GM12873 (cell line): ENCODE results near the gene CNFN.
A peak's percentile ranks its signal among the peaks of the same experiment; 100 is the strongest.

Source experiments
- CTCF ChIP-seq: IDR thresholded peaks from 2 replicates; pipeline ENCODE4 v1.5.1; 2012; ENCODE audit warnings: low read depth, mild to moderate bottlenecking, moderate library complexity, low read length, control low read depth; ENCODE audit not compliant: insufficient read depth; ENCODE audit errors: missing control alignments

CNFN gene

GRCh38 chr19:42348211-42348610 lies 41.9 kb downstream of the CNFN start:
- TF ChIP-seq CTCF = no peak

DNA sequence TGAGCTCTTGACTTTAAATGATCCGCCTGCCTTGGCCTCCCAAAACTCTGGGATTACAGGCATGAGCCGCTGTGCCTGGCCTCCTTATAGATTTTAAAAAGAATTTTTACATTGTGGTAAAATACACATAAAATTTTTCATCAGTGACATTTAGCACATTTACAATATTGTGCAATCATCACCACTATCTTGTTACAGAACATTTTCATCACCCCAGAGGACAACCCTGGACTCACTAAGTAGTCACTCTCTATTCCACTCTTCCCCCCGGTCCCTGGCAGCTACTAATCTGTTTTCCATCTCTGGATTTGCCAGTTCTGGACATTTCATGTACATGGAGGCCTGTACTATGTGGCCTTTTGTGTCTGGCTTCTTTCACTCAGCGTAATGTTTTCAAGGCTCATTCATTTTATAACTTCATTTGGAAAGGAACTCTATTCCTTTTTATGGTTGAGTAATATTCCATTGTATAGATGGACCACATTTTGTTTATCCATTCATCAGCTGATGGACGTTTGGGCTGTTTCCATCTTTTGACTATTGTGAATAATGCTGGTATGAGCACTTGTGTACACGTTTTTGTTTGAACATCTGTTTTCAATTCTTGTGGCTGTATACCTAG lies 44.8 kb downstream of the CNFN start:
- no peak for TF ChIP-seq CTCF

DNA sequence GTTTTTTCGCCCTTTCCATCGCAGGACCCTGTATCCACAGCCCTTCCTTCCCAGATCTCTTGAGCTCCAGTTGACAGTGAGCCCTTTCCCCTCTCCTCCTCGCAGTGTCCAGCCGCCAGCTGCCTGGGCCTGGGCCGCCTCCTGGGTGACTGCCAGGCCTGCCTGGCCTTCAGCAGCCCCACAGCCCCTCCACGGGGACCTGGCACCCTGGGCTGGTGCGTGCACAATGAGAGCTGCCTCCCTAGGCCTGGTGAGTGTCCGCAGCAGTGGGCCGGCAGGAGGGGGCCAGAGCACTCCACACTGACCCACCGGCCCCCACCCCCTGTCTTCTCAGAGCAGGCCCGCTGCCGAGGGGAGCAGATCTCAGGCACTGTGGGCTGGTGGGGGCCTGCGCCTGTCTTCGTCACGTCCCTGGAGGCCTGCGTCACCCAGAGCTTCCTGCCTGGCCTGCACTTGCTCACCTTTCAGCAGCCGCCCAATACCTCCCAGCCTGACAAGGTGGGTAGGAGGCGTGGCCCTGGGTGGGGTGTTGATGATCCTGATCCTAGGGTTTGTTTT lies 45.7 kb downstream of the CNFN start:
- TF ChIP-seq CTCF = no peak

DNA sequence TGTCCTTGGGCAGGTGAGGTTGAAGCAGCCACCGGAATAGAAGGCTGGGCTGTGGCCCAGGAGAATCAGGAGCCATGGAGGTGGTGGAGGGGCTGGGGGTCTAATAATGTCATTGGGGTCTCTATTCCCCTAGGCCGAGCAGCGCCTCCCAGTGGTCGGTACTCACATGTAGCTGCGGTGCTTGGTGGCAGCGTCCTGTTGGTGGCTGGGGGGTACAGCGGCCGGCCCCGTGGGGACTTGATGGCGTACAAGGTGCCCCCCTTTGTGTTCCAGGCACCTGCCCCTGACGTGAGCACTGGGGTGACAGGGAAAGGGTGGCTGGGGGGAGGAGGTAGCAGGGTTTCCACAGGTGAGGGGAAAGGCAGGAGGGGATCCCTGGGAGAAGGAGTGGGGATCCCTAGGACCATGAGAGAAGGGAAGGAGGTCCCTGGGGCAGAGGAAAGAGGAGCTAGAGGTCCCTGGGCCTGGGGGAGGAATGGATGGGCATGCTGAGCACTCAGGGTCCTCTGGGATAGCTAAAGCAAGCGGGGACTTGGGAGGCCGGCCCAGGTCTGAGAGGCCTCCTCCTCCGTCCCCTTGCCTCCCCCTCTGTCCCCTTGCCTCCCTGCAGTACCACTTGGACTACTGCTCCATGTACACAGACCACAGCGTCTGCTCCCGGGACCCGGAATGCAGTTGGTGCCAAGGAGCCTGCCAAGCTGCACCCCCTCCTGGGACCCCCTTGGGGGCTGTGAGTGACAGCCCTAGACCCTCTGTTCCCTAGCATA lies 46.6 kb downstream of the CNFN start:
- TF ChIP-seq CTCF = peak; percentile 44
